HCT116 (cell line): ENCODE results near the gene FECH.

Experiments used
- CTCF ChIP-seq, 3 experiments: fragments of 200-600 bp in 1 of 3; sonication (generic) in 1 of 3; IDR thresholded peaks in 2 of 3; conservative IDR thresholded peaks in 1 of 3; 2 replicates each; pipeline ENCODE4 v1.5.1; 2012 to 2017; ENCODE audit warnings: low read depth in 2 of 3, low read length in 2 of 3, antibody characterized with exemption in 1 of 3, borderline replicate concordance in 1 of 3, control low read depth in 1 of 3, mild to moderate bottlenecking in 1 of 3, mixed read lengths in 1 of 3, mixed run types in 1 of 3, moderate library complexity in 1 of 3; ENCODE audit not compliant: insufficient read depth in 1 of 3
- EZH2 ChIP-seq: fragments of 200-600 bp; sonication (generic); IDR thresholded peaks from 2 replicates; pipeline ENCODE4 v1.6.1; 2017; ENCODE audit warnings: antibody characterized with exemption, mixed run types
- EZH2phosphoT487 ChIP-seq: fragments of 200-600 bp; IDR thresholded peaks from 2 replicates; pipeline ENCODE4 v1.6.1; 2018; ENCODE audit warnings: antibody characterized with exemption, borderline replicate concordance
- FOSL1 ChIP-seq: IDR thresholded peaks from 2 replicates; pipeline ENCODE4 v1.6.1; 2012; ENCODE audit warnings: low read depth
- MAX ChIP-seq: IDR thresholded peaks from 2 replicates; pipeline ENCODE4 v1.6.1; 2012
- POLR2A ChIP-seq: IDR thresholded peaks from 2 replicates; pipeline ENCODE4 v1.7.0; 2011; ENCODE audit warnings: borderline replicate concordance; ENCODE audit not compliant: insufficient read depth, insufficient read length; ENCODE audit errors: extremely low read depth
- RAD21 ChIP-seq: IDR thresholded peaks from 2 replicates; pipeline ENCODE4 v1.6.1; 2012; ENCODE audit warnings: low read depth, mild to moderate bottlenecking
- SIN3A ChIP-seq: IDR thresholded peaks from 2 replicates; pipeline ENCODE4 v1.6.1; 2012; ENCODE audit warnings: low read depth
- SP1 ChIP-seq: IDR thresholded peaks from 2 replicates; pipeline ENCODE4 v1.6.1; 2012; ENCODE audit warnings: low read depth
- SRF ChIP-seq: IDR thresholded peaks from 2 replicates; pipeline ENCODE4 v1.6.1; 2012; ENCODE audit warnings: low read depth
- TCF7L2 ChIP-seq: IDR thresholded peaks from 2 replicates; pipeline ENCODE4 v1.7.0; 2011; ENCODE audit warnings: borderline replicate concordance, inconsistent platforms; ENCODE audit not compliant: insufficient read depth, insufficient read length; ENCODE audit errors: extremely low read depth
- ZNF274 ChIP-seq: fragments of 200-500 bp; sonication (Bioruptor generic); IDR thresholded peaks from 2 replicates; pipeline ENCODE4 v1.6.1; 2014; ENCODE audit warnings: mild to moderate bottlenecking, low read depth, low read length, inconsistent platforms
- TF ChIP-seq, protein P1 (sequence below): IDR thresholded peaks from 2 replicates; pipeline ENCODE4 v1.6.1; 2012; ENCODE audit warnings: low read depth

DNA sequence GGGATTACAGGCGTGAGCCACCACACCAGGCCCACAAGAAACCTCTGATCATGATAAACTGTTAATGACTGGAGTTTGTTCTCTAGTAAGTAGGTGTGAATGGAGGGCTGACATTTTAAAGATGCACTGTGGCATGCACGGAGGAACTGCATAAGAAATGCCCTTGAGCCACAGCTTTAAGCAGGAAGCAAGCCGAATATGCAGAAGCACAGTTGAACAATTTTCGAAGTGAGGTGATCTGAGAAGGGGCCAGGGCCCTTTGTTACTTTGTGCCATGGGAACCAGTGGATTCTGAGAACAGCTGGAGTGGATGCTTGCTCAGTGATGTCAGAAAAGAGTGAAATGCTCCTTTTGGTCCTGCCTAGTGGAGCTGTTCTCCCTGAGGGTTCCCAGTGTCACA lies 16.3 kb downstream of the FECH start:
- no peak for TF ChIP-seq CTCF (IDR thresholded peaks at IDR 0.05 in 2 of 3, conservative IDR thresholded peaks at IDR 0.05 in 1 of 3; ENCODE audit: borderline replicate concordance in 1 of 3, insufficient read depth in 1 of 3, low read depth in 2 of 3, low read length in 2 of 3)
- no peak for TF ChIP-seq FOSL1
- TF ChIP-seq EZH2phosphoT487 = no peak
- TF ChIP-seq POLR2A = no peak
- TF ChIP-seq SIN3A = no peak
- no peak for TF ChIP-seq EZH2
- TF ChIP-seq, protein P1, sequence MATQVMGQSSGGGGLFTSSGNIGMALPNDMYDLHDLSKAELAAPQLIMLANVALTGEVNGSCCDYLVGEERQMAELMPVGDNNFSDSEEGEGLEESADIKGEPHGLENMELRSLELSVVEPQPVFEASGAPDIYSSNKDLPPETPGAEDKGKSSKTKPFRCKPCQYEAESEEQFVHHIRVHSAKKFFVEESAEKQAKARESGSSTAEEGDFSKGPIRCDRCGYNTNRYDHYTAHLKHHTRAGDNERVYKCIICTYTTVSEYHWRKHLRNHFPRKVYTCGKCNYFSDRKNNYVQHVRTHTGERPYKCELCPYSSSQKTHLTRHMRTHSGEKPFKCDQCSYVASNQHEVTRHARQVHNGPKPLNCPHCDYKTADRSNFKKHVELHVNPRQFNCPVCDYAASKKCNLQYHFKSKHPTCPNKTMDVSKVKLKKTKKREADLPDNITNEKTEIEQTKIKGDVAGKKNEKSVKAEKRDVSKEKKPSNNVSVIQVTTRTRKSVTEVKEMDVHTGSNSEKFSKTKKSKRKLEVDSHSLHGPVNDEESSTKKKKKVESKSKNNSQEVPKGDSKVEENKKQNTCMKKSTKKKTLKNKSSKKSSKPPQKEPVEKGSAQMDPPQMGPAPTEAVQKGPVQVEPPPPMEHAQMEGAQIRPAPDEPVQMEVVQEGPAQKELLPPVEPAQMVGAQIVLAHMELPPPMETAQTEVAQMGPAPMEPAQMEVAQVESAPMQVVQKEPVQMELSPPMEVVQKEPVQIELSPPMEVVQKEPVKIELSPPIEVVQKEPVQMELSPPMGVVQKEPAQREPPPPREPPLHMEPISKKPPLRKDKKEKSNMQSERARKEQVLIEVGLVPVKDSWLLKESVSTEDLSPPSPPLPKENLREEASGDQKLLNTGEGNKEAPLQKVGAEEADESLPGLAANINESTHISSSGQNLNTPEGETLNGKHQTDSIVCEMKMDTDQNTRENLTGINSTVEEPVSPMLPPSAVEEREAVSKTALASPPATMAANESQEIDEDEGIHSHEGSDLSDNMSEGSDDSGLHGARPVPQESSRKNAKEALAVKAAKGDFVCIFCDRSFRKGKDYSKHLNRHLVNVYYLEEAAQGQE = no peak
- TF ChIP-seq SP1 = no peak
- no peak for TF ChIP-seq SRF
- TF ChIP-seq ZNF274 = no peak
- no peak for TF ChIP-seq TCF7L2
- no peak for TF ChIP-seq RAD21
- TF ChIP-seq MAX = no peak
